Endothelial cell of umbilical vein (primary cell): ENCODE data around the gene CUBN. TPM values are rescaled to one million over a fixed set of nuclear protein-coding genes. Genes with fewer than 3 reads are reported as not detected.

Experiments
- BruUV-seq: library from RNA; stranded (reverse); fragments of 400-500 nt; replicated peaks from 2 replicates; lab custom pipeline; 2021; lab: Mats Ljungman, UMichigan
- CTCF ChIA-PET: fragments of 300-600, 350-600 bp; sonication (Branson Sonifier 250); formaldehyde crosslinking; loops from one replicate; lab custom pipeline; 2021; ENCODE audit warnings: antibody characterized with exemption, inconsistent platforms; lab: Charles Lee
- POLR2A ChIA-PET: fragments of 300-600, 350-600 bp; sonication (Branson Sonifier 250); formaldehyde crosslinking; loops from one replicate; lab custom pipeline; 2021; ENCODE audit warnings: antibody characterized with exemption, inconsistent platforms; lab: Charles Lee
- DNase-seq: peaks from one replicate; pipeline ENCODE4 v3.0.0-alpha.2; 2011; ENCODE audit warnings: low read depth, low spot score
- FAIRE-seq: peaks from 2 replicates; lab custom pipeline; 2011; peaks lifted over from hg19 to GRCh38; lab: Jason Lieb, UNC
- H2AFZ ChIP-seq: 2 replicates; pipeline ENCODE4 v1.6.0; 2012; ENCODE audit warnings: low read depth, low read length, control low read depth, inconsistent platforms
- H3K27ac ChIP-seq: 2 replicates; pipeline ENCODE4 v1.5.1; 2011; ENCODE audit warnings: low read depth, mild to moderate bottlenecking, control low read depth, low read length, moderate library complexity; ENCODE audit not compliant: insufficient read depth
- H3K27me3 ChIP-seq, 2 experiments: 2 replicates each; pipeline versions ENCODE4 v1.6.0 to v1.6.1; 2011; ENCODE audit warnings: low read length in 2 of 2, mixed read lengths in 1 of 2; ENCODE audit not compliant: control insufficient read depth in 2 of 2, insufficient read depth in 2 of 2
- H3K36me3 ChIP-seq, 2 experiments: 2 replicates in 1 of 2; 3 replicates in 1 of 2; pipeline ENCODE4 v1.5.1; 2011; ENCODE audit warnings: low read length in 2 of 2, mild to moderate bottlenecking in 1 of 2, moderate library complexity in 1 of 2; ENCODE audit not compliant: control insufficient read depth in 2 of 2, insufficient read depth in 2 of 2; ENCODE audit errors: extremely low read depth in 1 of 2
- H3K4me1 ChIP-seq: 3 replicates; pipeline ENCODE4 v1.5.1; 2011; ENCODE audit warnings: mild to moderate bottlenecking, low read length; ENCODE audit not compliant: control insufficient read depth, insufficient read depth; ENCODE audit errors: extremely low read depth
- H3K4me2 ChIP-seq: 2 replicates; pipeline ENCODE4 v1.6.1; 2011; ENCODE audit warnings: low read length, control low read depth, mixed read lengths; ENCODE audit not compliant: insufficient read depth
- H3K4me3 ChIP-seq, 3 experiments: fragments of 200-600 bp in 1 of 3; sonication (generic), shearing (Covaris generic) in 1 of 3; replicated peaks in 1 of 3; 2 replicates each; pipeline ENCODE4 v1.5.1; 2011 to 2016; ENCODE audit warnings: control low read depth in 3 of 3, low read length in 3 of 3, mild to moderate bottlenecking in 2 of 3, inconsistent platforms in 1 of 3, low read depth in 1 of 3, moderate library complexity in 1 of 3; ENCODE audit not compliant: insufficient read depth in 1 of 3
- H3K79me2 ChIP-seq: 2 replicates; pipeline ENCODE4 v1.6.0; 2012; ENCODE audit warnings: low read length, inconsistent platforms; ENCODE audit not compliant: control insufficient read depth, insufficient read depth
- H3K9ac ChIP-seq: replicated peaks from 2 replicates; pipeline ENCODE3; 2011; ENCODE audit warnings: low read length, control low read depth; ENCODE audit not compliant: insufficient read depth; ENCODE audit errors: extremely low read depth
- H3K9me1 ChIP-seq: replicated peaks from 3 replicates; pipeline ENCODE4 v1.6.0; 2011; ENCODE audit warnings: mild to moderate bottlenecking, low read length; ENCODE audit not compliant: control insufficient read depth, insufficient read depth; ENCODE audit errors: extremely low read depth
- H3K9me3 ChIP-seq: replicated peaks from 2 replicates; pipeline ENCODE4 v1.5.1; 2012; ENCODE audit warnings: low read length, inconsistent platforms; ENCODE audit not compliant: control insufficient read depth, insufficient read depth
- H4K20me1 ChIP-seq: replicated peaks from 2 replicates; pipeline ENCODE3; 2011; ENCODE audit warnings: mild to moderate bottlenecking, low read length; ENCODE audit not compliant: control insufficient read depth, insufficient read depth; ENCODE audit errors: extremely low read depth
- CTCF ChIP-seq, 2 donors: IDR thresholded peaks; 1 replicate in 1 of 2; 2 replicates in 1 of 2; pipeline ENCODE4 v1.5.1; 2011; ENCODE audit warnings: low read length in 2 of 2, mild to moderate bottlenecking in 2 of 2, moderate library complexity in 2 of 2, control low read depth in 1 of 2, inconsistent platforms in 1 of 2, low read depth in 1 of 2; ENCODE audit not compliant: insufficient read depth in 1 of 2; ENCODE audit errors: extremely low read depth in 1 of 2
- EZH2 ChIP-seq: IDR thresholded peaks from 2 replicates; pipeline ENCODE4 v1.6.1; 2012; ENCODE audit warnings: borderline replicate concordance, low read depth, mild to moderate bottlenecking, moderate library complexity, low read length, inconsistent platforms; ENCODE audit not compliant: severe bottlenecking
- FOS ChIP-seq: IDR thresholded peaks from 2 replicates; pipeline ENCODE4 v1.6.1; 2011; ENCODE audit warnings: mild to moderate bottlenecking, low read length, moderate library complexity, borderline replicate concordance; ENCODE audit not compliant: insufficient read depth
- GATA2 ChIP-seq: IDR thresholded peaks from 2 replicates; pipeline ENCODE4 v1.7.0; 2011; ENCODE audit warnings: low read depth, mild to moderate bottlenecking, moderate library complexity, mixed read lengths, low read length; ENCODE audit not compliant: insufficient read length, insufficient read depth
- JUN ChIP-seq: IDR thresholded peaks from 2 replicates; pipeline ENCODE4 v1.6.1; 2011; ENCODE audit warnings: borderline replicate concordance, low read depth; ENCODE audit not compliant: insufficient read length, insufficient read depth
- MAX ChIP-seq: IDR thresholded peaks from 2 replicates; pipeline ENCODE4 v1.6.1; 2011; ENCODE audit not compliant: insufficient read depth, insufficient read length
- MYC ChIP-seq: IDR thresholded peaks from one replicate; pipeline ENCODE4 v1.6.1; 2011; ENCODE audit warnings: mild to moderate bottlenecking, low read depth, low read length
- POLR2A ChIP-seq: IDR thresholded peaks from 2 replicates; pipeline ENCODE4 v1.6.1; 2012; ENCODE audit warnings: low read depth, mild to moderate bottlenecking, control low read depth, low read length
- POLR2AphosphoS5 ChIP-seq: IDR thresholded peaks from 2 replicates; pipeline ENCODE4 v1.6.1; 2012; ENCODE audit warnings: low read depth, mild to moderate bottlenecking, control low read depth, low read length, moderate library complexity; ENCODE audit not compliant: insufficient read depth
- dilution Hi-C: fragments of 300-500 bp; cut with MboI; formaldehyde crosslinking; loops from one replicate; pipeline ENCODE4 v1.15.0; 2019; ENCODE audit warnings: low sequenced_read_pairs; ENCODE audit not compliant: extremely low pct_ligation_motif_present
- intact Hi-C: fragments of 100-400 bp; cut with micrococcal nuclease; formaldehyde crosslinking; loops from one replicate; pipeline ENCODE4 v1.10.0; 2022
- polyA plus RNA-seq, 4 experiments: library from polyadenylated mRNA; depleted of rRNA in 3 of 4; stranded (reverse) in 3 of 4; unstranded in 1 of 4; fragments of >200 nt; gene quantifications; 2 replicates each; pipeline versions ENCODE4 v1.2.1 to v1.2.3, GENCODE V29; 2011 to 2012; ENCODE audit warnings: missing spikeins in 1 of 4
- total RNA-seq: library from RNA; stranded (reverse); gene quantifications from 2 replicates; pipeline ENCODE4 v1.2.3, GENCODE V29; 2021

Gene CUBN
- total and polyA plus RNA-seq, 2 donors (not counting 3 experiments of a cell fraction or from before 2014, with no cell fraction given) = 2.7 to 4.6 TPM

GRCh38 chr10:16812676-16813075, 316.9 kb downstream of the CUBN start:
- Histone ChIP-seq H3K9me3 (no peaks in the 10 kb centered on the region), H4K20me1 (peaks cover 5% of the 10 kb centered on the region), H3K79me2 (peaks cover 62% of the 10 kb centered on the region), H3K27me3 (no peaks in the 10 kb centered on the region), H3K27ac (no peak overlapping the region), H3K9me1 (no peaks in the 10 kb centered on the region), H3K36me3 (peaks cover 0 to 3% of the 10 kb centered on the region in 2 experiments), H3K4me2 (no peak overlapping the region), H3K9ac (no peak overlapping the region), H3K4me1 (peaks cover 22% of the 10 kb centered on the region), H2AFZ (no peak overlapping the region), H3K4me3 (no peak overlapping the region)
- no peak for TF ChIP-seq GATA2
- no peak for TF ChIP-seq EZH2
- no peak for TF ChIP-seq POLR2A
- no peak for TF ChIP-seq FOS
- no peak for TF ChIP-seq POLR2AphosphoS5
- TF ChIP-seq JUN = no peak
- no peak for TF ChIP-seq MAX
- no peak for TF ChIP-seq MYC
- no TSS peak for BruUV-seq
- FAIRE-seq (no peak), DNase-seq (no peak)
- dilution Hi-C loops = no loop called here
- POLR2A ChIA-PET = interaction anchor here (0.7 kb wide), 1 partner anchor 347 kb away, joined by 4 read pairs; no protein-coding TSS in a partner anchor
- intact Hi-C loops = no loop called here
- CTCF ChIA-PET = interaction anchor here (0.9 to 3.6 kb wide), 7 partner anchors 8 to 927 kb away, joined by 3 to 35 read pairs (median 6); no protein-coding TSS in a partner anchor

GRCh38 chr10:16811765-16812164, 317.8 kb downstream of the CUBN start:
- no peak overlapping the region for H3K27ac ChIP-seq
- H3K36me3 ChIP-seq = peaks cover 0 to 3% of the 10 kb centered on the region in 2 experiments
- peaks cover 22% of the 10 kb centered on the region for H3K4me1 ChIP-seq
- BruUV-seq = no TSS peak
- H3K9me3 ChIP-seq = no peaks in the 10 kb centered on the region
- intact Hi-C loops = no loop called here
- no peaks in the 10 kb centered on the region for H3K9me1 ChIP-seq
- peaks cover 5% of the 10 kb centered on the region for H4K20me1 ChIP-seq
- no peak for TF ChIP-seq EZH2
- TF ChIP-seq POLR2AphosphoS5 = no peak
- no peak for TF ChIP-seq CTCF (IDR thresholded peaks at IDR 0.05; ENCODE audit: extremely low read depth in 1 of 2, insufficient read depth in 1 of 2, low read depth in 1 of 2, low read length in 2 of 2)
- TF ChIP-seq GATA2 = no peak
- no peak for TF ChIP-seq POLR2A
- no peak for TF ChIP-seq FOS
- TF ChIP-seq MYC = no peak
- FAIRE-seq = no peak
- no peak overlapping the region for H2AFZ ChIP-seq
- no peak overlapping the region for H3K9ac ChIP-seq
- dilution Hi-C loops = no loop called here
- no peak overlapping the region for H3K4me3 ChIP-seq
- no peaks in the 10 kb centered on the region for H3K27me3 ChIP-seq
- ChIA-PET CTCF (interaction anchor here (0.9 to 3.6 kb wide), 3 partner anchors 34 to 932 kb away, joined by 3 to 35 read pairs (median 3); no protein-coding TSS in a partner anchor), POLR2A (no interaction called here)
- no peak overlapping the region for H3K4me2 ChIP-seq
- no peak for DNase-seq
- H3K79me2 ChIP-seq = peaks cover 66% of the 10 kb centered on the region
